ENCODE measurements around the gene APBB1IP. TPM values are rescaled to one million over a fixed set of nuclear protein-coding genes. Genes with fewer than 3 reads are reported as not detected.
"Not testable (repeated sequence)": the region's sequence is repeated elsewhere in the genome, so short reads cannot be mapped to it uniquely, and the experiment has no call there.

APBB1IP gene
- total RNA-seq = 59.3 and 61.3 TPM in 2 replicates

DNA sequence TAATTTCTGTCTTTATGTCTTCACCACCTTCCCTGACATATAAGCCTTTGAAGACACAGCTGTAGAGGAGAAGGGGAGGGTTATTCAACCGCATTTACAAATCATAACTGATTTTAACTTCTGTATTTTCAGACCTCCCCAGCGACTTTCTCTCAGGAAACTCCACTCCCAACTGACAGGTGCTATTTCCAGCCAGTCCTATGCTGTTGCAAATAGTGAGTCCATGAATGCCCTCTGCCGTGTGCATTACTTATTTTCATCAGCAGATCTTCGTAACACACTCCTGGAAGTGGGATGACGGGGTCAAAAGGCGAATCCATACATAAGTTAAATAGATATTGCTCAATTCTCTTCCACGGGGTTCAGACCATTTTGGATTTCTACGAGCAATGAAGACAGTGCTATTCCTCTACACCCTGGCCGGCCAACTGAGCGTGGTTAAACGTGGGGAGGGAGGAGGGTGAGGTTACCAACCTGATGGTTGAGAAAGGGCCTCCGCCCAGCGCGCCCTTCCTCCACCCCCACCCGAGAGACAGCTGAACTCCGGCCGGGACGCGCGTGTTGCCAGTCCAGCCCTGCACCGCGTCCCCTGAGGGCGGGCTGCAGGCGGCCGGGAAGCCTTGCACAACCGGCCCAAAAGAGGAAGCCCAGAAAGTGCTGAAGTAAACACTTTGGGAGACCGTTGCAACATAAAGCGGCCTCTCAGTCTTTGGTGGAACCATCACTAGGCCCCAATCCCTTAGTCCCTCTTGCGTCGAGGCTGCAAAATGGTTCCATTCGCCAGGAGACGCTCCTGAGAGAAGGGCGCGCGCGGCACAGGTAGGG lies at the start of gene APBB1IP:
Gene APBB1IP, plus strand, starts transcription at position 705 of the 825 bp plus-strand sequence. CDS start 53,986 bp downstream, outside the sequence.
- intact Hi-C loops (cut with micrococcal nuclease) = loop anchor here (1.0 to 10.0 kb wide), 7 partner anchors 8 to 1713 kb away; partner anchors contain the start of genes ARHGAP21, PDSS1 and RAB18

GRCh38 chr10:26389533-26389932 lies 48.6 kb upstream of the APBB1IP start:
- intact Hi-C loops (cut with micrococcal nuclease) = no loop called here

DNA sequence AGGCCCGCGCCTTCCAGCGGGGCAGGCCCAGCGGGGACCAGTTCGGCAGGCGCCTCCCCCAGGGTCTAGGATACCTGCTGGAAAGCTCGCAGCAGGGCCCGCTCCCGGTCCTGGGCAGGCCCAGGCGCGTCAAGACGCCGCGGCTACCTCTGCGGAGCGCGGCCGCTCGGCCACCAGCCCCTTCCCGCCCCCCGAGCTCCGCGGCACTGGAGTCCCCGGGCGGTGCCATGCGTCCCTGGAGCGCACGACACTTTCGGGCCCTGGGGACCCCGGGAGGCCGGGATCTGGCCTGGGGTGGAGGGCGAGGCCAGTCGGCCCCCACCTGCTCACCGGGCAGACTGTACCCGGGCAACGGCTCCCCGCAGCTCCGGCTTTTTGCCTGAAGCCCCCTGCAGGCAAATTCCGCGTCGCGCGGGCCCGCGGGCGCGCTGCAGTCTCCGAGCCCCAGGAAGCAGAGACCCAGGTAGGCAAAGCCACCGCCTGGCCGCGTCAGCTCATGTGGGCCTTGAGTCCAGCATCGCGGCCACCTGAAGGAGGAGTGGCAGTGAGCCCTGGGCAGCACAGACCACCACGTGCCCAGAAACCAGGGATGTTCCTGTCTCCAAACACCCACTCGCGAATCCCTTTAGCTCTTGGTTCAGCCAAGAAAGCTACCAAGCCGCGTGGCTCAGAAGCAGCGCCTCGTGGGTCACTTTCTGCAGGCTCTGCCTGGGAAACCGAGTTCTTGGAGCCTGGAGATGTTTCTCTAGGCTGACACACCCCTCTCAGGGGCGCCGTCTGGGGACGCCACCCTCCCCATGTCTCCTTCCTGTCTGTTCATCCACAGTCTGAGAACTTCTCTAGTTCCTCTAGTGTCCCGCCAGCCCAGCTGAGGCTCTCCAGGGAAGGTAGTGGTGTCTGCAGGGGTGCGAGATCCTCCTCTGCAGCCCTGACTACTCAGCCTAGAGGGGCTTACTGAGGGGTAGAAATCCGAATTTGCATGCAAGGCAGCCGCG lies 46.1 kb upstream of the APBB1IP start:
- intact Hi-C loops (cut with micrococcal nuclease) = no loop called here

DNA sequence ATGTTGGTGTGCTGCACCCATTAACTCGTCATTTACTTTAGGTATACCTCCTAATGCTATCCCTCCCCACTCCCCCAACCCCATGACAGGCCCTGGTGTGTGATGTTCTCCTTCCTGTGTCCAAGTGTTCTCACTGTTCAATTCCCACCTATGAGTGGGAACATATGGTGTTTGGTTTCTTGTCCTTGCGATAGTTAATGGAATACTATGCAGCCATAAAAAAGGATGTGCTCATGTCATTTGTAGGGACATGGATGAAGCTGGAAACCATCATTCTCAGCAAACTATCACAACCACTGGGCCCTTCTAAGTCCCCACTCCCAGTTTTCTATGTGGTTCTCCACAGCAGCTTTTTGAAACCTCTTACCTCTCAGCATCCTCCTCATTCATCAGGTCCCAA lies 39.8 kb upstream of the APBB1IP start:
- intact Hi-C loops (cut with micrococcal nuclease) = not testable (repeated sequence)

- intact Hi-C loops (cut with micrococcal nuclease) = no loop called here
Observed at GRCh38 chr10:26407406-26407969, 30.7 kb upstream of the APBB1IP start.

DNA sequence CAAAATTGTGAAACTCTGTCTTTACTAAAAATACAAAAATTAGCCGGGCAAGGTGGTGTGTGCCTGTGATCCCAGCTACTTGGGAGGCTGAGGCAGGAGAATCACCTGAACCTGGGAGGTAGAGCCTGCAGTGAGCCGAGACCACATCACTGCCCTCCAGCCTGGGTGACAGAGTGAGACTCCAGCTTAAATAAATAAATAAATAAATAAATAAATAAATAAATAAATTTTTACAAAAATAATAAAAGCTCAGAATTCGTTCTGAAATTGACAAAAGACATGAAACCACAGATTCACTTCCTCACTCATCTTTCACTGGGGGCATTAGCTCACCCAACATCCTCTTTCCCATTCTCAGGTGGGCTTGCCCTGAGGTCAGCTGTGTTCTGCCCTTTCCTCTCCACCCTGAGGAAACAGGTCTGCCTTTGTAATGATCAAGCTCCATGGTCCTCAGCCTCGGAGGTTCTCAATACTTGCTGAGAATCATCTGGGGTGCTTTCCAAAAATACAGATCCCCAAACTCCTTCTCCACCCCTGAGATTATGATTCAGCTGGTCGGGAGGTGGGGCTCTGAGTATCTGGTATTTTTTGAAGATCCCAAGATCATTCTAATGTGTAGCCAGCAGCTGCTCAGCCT lies 29.2 kb upstream of the APBB1IP start:
- intact Hi-C loops (cut with micrococcal nuclease) = no loop called here

GRCh38 chr10:26410356-26410755 lies 27.8 kb upstream of the APBB1IP start:
- intact Hi-C loops (cut with micrococcal nuclease) = no loop called here

DNA sequence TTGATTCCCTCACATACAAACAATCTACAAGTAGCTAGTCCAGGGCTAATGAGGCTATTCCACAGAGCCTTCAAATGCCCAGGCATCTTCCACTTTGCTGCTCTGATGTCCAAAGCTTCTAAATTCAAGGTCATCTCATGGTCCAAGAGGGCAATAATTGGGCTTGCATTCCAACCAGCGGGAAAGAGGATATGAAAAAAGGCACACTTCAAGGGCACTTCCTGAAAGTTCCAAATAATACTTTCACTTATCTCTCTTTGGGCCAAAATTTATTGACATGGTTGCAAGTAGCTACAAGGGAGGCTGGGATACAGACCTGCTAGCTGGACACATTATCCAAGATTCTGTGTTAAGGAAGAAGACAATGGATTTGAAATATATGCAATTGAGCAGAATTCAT lies 25.2 kb upstream of the APBB1IP start:
- intact Hi-C loops (cut with micrococcal nuclease) = no loop called here

DNA sequence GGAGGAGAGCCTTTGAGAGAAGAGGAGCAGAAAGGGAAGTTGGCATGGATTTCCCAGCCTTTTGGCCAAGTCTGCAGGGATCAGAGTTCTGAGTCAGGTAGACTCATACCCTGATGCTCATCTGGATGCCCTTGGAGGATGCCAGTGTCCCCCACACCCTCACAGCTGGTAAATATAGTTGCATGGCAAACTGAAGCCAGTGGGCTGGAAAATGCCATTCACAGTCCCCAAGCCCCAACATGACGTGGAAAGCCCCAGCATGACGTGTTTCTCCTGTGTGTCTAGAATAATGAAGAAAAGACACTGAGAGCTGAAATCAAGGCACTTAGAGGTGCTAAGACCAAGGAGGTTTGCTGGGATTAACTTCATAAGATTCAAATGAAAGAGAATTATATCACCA lies 24.8 kb upstream of the APBB1IP start:
- intact Hi-C loops (cut with micrococcal nuclease) = no loop called here

GRCh38 chr10:26417136-26417535 lies 21.0 kb upstream of the APBB1IP start:
- intact Hi-C loops (cut with micrococcal nuclease) = no loop called here

GRCh38 chr10:26422977-26423376 lies 15.2 kb upstream of the APBB1IP start:
- intact Hi-C loops (cut with micrococcal nuclease) = no loop called here

GRCh38 chr10:26423722-26424121 lies 14.4 kb upstream of the APBB1IP start:
- intact Hi-C loops (cut with micrococcal nuclease) = no loop called here

DNA sequence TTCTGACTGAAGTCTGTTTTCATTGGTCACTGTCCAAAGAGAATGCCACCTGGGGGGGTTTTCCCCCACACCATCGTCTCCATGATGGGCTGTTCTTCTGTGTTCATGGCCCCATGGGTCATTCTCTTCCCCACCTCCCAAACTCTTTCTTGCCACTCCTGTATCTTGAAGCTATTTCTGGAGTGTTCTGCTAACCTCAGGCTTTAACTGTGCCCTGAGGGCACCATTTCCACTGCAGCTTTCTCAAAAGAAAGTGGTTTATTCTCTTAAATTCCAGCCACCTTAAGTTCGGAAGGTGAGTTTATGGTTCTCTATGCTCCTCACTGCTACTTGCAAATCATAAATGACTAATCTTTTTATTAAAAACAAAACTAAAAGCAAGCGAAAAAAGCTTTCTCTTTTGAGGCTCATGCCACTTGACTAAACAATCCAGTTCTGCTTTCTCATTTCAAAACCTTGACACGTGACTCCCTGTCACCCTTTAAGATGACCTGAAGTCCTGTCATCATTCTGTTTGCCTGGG lies 7.4 kb upstream of the APBB1IP start:
- intact Hi-C loops (cut with micrococcal nuclease) = loop anchor here (1.0 to 10.0 kb wide), 8 partner anchors 8 to 1706 kb away; partner anchors contain the start of genes ANKRD26, APBB1IP, ARHGAP21 and MASTL

DNA sequence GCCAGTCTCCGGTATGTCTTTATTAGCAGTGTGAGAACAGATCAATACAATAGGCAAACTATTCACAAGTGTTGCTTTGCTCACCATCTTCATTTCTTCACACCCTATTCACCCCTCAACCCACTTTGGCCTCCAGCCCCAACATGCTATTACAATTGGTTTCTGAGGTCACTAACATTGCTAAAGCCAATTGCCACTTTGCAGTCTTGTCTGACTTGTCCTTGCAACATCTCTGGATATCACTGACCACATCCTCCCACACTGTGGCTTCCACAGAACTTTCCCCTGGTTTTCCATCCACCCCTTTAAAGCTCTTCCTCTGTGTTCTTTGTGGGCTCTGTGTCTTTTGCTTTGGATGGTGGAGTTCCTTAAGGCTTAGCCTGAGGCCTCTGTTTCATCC lies 5.2 kb upstream of the APBB1IP start:
- intact Hi-C loops (cut with micrococcal nuclease) = loop anchor here (5.0 to 10.0 kb wide), 3 partner anchors 304 to 1708 kb away; partner anchors contain the start of genes ANKRD26 and ARHGAP21

GRCh38 chr10:26435852-26436251 lies 2.3 kb upstream of the APBB1IP start:
- intact Hi-C loops (cut with micrococcal nuclease) = loop anchor here (5.0 to 10.0 kb wide), 3 partner anchors 261 to 1711 kb away; partner anchors contain the start of genes ARHGAP21, PDSS1 and RAB18

DNA sequence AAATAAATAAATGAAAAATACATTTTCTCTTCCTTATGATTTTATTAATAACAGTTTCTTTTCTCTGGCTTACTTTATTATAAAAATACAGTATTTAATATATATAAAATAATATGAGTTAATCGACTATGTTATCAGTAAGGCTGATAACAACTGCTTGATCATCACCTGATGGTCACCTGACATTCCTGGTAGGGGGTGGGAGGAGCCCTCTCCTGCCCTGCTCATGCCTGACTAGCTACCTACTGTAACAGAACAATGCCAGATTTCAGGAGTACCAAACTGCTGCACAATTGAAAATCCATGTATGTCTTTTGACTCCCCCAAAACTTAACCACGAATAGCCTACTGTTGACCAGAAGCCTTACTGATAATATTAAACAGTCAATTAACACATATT lies 1.3 kb upstream of the APBB1IP start:
- intact Hi-C loops (cut with micrococcal nuclease) = loop anchor here (5.0 to 10.0 kb wide), 3 partner anchors 260 to 1712 kb away; partner anchors contain the start of genes ARHGAP21, PDSS1 and RAB18

DNA sequence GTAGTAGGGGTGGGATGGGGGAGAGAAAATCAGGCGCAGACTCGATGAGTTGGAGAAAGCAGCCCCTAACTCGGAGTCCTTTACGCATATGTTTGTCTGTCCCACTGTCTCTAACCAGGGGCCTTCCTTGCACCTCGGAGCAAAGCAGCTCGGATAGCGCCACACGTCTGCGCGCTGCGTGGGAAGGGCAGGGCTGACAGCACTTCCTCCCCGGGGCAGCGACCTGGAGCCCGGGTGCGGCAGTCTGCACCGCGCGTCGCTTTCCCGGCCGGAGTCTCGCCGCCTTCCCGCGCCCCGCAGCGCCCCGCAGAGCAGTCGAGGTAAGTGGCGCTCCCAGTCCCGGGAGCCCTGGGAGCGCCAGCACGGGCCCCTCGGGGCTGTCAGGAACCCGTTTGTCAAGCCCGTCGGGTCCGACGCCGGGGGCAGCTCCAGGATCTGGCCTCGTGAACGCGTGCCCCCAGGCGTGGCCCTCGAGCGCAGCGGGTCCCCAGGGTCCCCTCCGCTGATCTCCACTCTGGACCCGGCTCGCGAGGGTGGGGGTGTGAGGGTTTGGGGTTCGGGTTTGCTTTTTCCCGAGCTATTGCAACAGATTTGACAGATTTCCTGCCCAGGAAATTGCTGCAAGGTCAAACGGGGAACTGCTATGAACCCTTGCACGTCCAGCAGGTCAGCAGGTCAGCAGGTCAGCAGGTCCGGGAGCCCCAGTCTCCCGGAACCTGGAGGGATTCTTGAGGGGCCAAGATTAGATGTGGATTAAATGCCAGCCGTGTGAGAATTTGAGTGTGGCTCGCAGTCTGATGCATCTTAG lies 597 bp downstream of the APBB1IP start:
- intact Hi-C loops (cut with micrococcal nuclease) = loop anchor here (1.0 to 10.0 kb wide), 8 partner anchors 8 to 1714 kb away; partner anchors contain the start of genes ARHGAP21, PDSS1 and RAB18

DNA sequence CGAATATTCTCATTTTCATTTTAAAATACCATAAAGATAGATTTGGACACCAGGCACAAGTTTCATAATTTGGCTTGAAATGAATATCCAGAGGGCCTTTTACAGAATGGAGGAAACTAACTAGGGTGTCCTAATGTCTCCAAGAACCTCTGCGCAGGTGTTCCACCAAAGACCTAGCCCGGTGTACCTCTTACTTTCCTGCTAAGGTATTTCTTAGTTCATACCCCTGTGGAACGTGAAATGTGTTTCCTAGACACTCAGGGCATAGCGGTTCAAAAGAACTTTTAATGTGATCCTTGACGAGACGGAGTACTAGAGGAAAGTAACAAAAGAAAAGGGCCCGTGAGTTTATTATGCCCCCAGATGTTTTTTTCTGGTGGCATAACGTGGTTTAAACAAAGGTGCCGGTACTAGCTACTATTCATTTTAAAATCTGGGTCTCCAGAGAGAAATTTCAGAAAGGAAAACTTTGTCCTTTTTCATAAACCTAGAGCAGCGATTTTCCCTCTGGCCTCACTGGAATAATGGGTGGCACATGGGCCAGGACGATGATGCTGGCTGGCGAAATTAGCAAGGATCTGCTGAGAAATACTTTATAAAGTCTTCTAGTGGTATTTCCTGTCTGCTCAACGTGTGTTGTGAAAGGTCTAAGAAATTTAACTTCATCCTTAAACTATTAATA lies 1.4 kb downstream of the APBB1IP start:
- intact Hi-C loops (cut with micrococcal nuclease) = loop anchor here (1.0 to 10.0 kb wide), 5 partner anchors 48 to 1715 kb away; partner anchors contain the start of genes ARHGAP21, PDSS1 and RAB18

- intact Hi-C loops (cut with micrococcal nuclease) = no loop called here
Observed at GRCh38 chr10:26440088-26440470, 1.9 kb downstream of the APBB1IP start.

Measured in T-helper 1 cell treated with Interleukin-12 subunit alpha and Interleukin-12 subunit beta and Interleukin-4 antibody, amounts not matched to agents 30 ng/mL and 1 ng/mL, for 36 hours (primary cell).